H1 (cell line): ENCODE data around the gene FBXO8. TPM values are rescaled to one million over a fixed set of nuclear protein-coding genes. Genes with fewer than 3 reads are reported as not detected.

Source experiments
- CTCF ChIA-PET: fragments of 300-600 bp; sonication (Branson Sonifier 250); formaldehyde crosslinking; loops from one replicate; lab custom pipeline; 2021; ENCODE audit not compliant: partially characterized antibody; lab: Charles Lee
- POLR2A ChIA-PET: fragments of 300-600 bp; sonication (Branson Sonifier 250); formaldehyde crosslinking; loops from one replicate; lab custom pipeline; 2021; ENCODE audit warnings: inconsistent platforms; ENCODE audit not compliant: partially characterized antibody; lab: Charles Lee
- DNase-seq, 2 experiments: peaks; one replicate each; pipeline versions ENCODE4 v3.0.0 to v3.0.0-alpha.2; 2010 to 2022; ENCODE audit warnings: low spot score in 2 of 2, low read depth in 1 of 2, mixed read lengths in 1 of 2
- FAIRE-seq: peaks from 2 replicates; lab custom pipeline; 2011; peaks lifted over from hg19 to GRCh38; lab: Jason Lieb, UNC
- H2AFZ ChIP-seq: 2 replicates; pipeline ENCODE4 v1.8.1; 2012; ENCODE audit warnings: low read length, inconsistent platforms
- H2AK5ac ChIP-seq: 2 replicates; pipeline ENCODE4 v1.6.1; 2013; ENCODE audit warnings: low read depth, low read length
- H2BK120ac ChIP-seq: replicated peaks from 2 replicates; pipeline ENCODE3; 2013; ENCODE audit warnings: low read depth, low read length, inconsistent platforms
- H2BK12ac ChIP-seq: 2 replicates; pipeline ENCODE4 v1.6.1; 2013; ENCODE audit warnings: low read depth, low read length
- H2BK15ac ChIP-seq: 2 replicates; pipeline ENCODE4 v1.6.1; 2013; ENCODE audit warnings: low read length
- H2BK20ac ChIP-seq: 2 replicates; pipeline ENCODE4 v1.6.1; 2013; ENCODE audit warnings: low read length
- H2BK5ac ChIP-seq: 2 replicates; pipeline ENCODE4 v1.6.1; 2013; ENCODE audit warnings: low read depth, low read length
- H3K14ac ChIP-seq: 2 replicates; pipeline ENCODE4 v1.6.1; 2013; ENCODE audit warnings: inconsistent platforms; ENCODE audit not compliant: insufficient read length
- H3K18ac ChIP-seq: 2 replicates; pipeline ENCODE4 v1.6.1; 2013; ENCODE audit warnings: low read length; ENCODE audit errors: extremely low read depth
- H3K23ac ChIP-seq: 2 replicates; pipeline ENCODE4 v1.6.1; 2013; ENCODE audit warnings: inconsistent platforms; ENCODE audit not compliant: insufficient read length
- H3K23me2 ChIP-seq: 2 replicates; pipeline ENCODE4 v1.6.1; 2013; ENCODE audit warnings: low read depth, low read length
- H3K27ac ChIP-seq: 2 replicates; pipeline ENCODE4 v1.6.1; 2011; ENCODE audit warnings: low read depth, low read length, inconsistent platforms
- H3K27me3 ChIP-seq, 4 experiments: replicated peaks in 1 of 4; 1 replicate in 1 of 4; 2 replicates in 3 of 4; pipeline versions ENCODE4 v1.6.1 to v1.8.1; 2011 to 2013; ENCODE audit warnings: low read length in 3 of 4, mild to moderate bottlenecking in 3 of 4, inconsistent platforms in 2 of 4, mixed read lengths in 2 of 4, moderate library complexity in 1 of 4; ENCODE audit not compliant: control insufficient read depth in 3 of 4, insufficient read depth in 3 of 4; ENCODE audit errors: extremely low read depth in 1 of 4
- H3K36me3 ChIP-seq, 4 experiments: 2 replicates each; pipeline versions ENCODE4 v1.6.1 to v1.8.1; 2011 to 2013; ENCODE audit warnings: mild to moderate bottlenecking in 4 of 4, low read length in 3 of 4, moderate library complexity in 2 of 4, control low read depth in 1 of 4, inconsistent platforms in 1 of 4; ENCODE audit not compliant: insufficient read depth in 4 of 4, control insufficient read depth in 2 of 4
- H3K4ac ChIP-seq: replicated peaks from 2 replicates; pipeline ENCODE3; 2013; ENCODE audit warnings: low read length, low read depth, mixed read lengths, inconsistent platforms; ENCODE audit not compliant: insufficient read length
- H3K4me1 ChIP-seq, 4 experiments: replicated peaks in 1 of 4; 1 replicate in 1 of 4; 2 replicates in 3 of 4; pipeline versions ENCODE4 v1.6.1 to v1.8.1; 2011 to 2013; ENCODE audit warnings: low read length in 3 of 4, inconsistent platforms in 2 of 4, mixed read lengths in 1 of 4; ENCODE audit not compliant: insufficient read depth in 4 of 4, control insufficient read depth in 3 of 4
- H3K4me2 ChIP-seq, 2 experiments: 2 replicates each; pipeline versions ENCODE4 v1.6.1 to v1.8.1; 2011 to 2013; ENCODE audit warnings: low read depth in 2 of 2, low read length in 2 of 2, control low read depth in 1 of 2, inconsistent platforms in 1 of 2, mild to moderate bottlenecking in 1 of 2; ENCODE audit not compliant: insufficient read depth in 1 of 2
- H3K4me3 ChIP-seq, 4 experiments: fragments of 200-600, 300-600 bp in 1 of 4; sonication (generic), shearing (Covaris generic), sonication (Bioruptor Twin) in 1 of 4; 2 replicates each; pipeline versions ENCODE4 v1.5.1 to v1.8.1; 2011 to 2016; ENCODE audit warnings: low read length in 4 of 4, low read depth in 3 of 4, control low read depth in 2 of 4, inconsistent platforms in 2 of 4, mild to moderate bottlenecking in 2 of 4, mixed read lengths in 1 of 4, moderate library complexity in 1 of 4; ENCODE audit not compliant: insufficient read depth in 2 of 4; ENCODE audit errors: extremely low read depth in 1 of 4
- H3K56ac ChIP-seq: replicated peaks from 2 replicates; pipeline ENCODE3; 2013; ENCODE audit warnings: low read depth, mild to moderate bottlenecking, mixed read lengths, low read length, inconsistent platforms; ENCODE audit not compliant: insufficient read length
- H3K79me1 ChIP-seq: 2 replicates; pipeline ENCODE4 v1.6.1; 2013; ENCODE audit warnings: low read depth, low read length, control low read depth
- H3K79me2 ChIP-seq, 2 experiments: 2 replicates each; pipeline versions ENCODE4 v1.6.1 to v1.8.1; 2012 to 2013; ENCODE audit warnings: low read length in 2 of 2, mild to moderate bottlenecking in 2 of 2, inconsistent platforms in 1 of 2; ENCODE audit not compliant: insufficient read depth in 2 of 2, control insufficient read depth in 1 of 2
- H3K9ac ChIP-seq, 4 experiments: replicated peaks in 1 of 4; 1 replicate in 1 of 4; 2 replicates in 3 of 4; pipeline versions ENCODE4 v1.6.1 to v1.8.1; 2011 to 2013; ENCODE audit warnings: low read depth in 3 of 4, low read length in 3 of 4, control low read depth in 2 of 4, mild to moderate bottlenecking in 2 of 4, moderate library complexity in 2 of 4, inconsistent platforms in 1 of 4; ENCODE audit errors: extremely low read depth in 1 of 4
- H3K9me3 ChIP-seq, 2 experiments: 2 replicates each; pipeline versions ENCODE4 v1.6.1 to v1.8.1; 2012 to 2013; ENCODE audit warnings: mild to moderate bottlenecking in 2 of 2, moderate library complexity in 2 of 2, control low read depth in 1 of 2, inconsistent platforms in 1 of 2, low read depth in 1 of 2, low read length in 1 of 2, mixed read lengths in 1 of 2; ENCODE audit not compliant: insufficient read depth in 2 of 2
- H4K20me1 ChIP-seq, 2 experiments: replicated peaks in 1 of 2; 2 replicates each; pipeline versions ENCODE3 to v1.8.1; 2011 to 2013; ENCODE audit warnings: inconsistent platforms in 2 of 2, low read length in 2 of 2, mild to moderate bottlenecking in 1 of 2; ENCODE audit not compliant: insufficient read depth in 2 of 2, control insufficient read depth in 1 of 2
- H4K5ac ChIP-seq: 2 replicates; pipeline ENCODE4 v1.6.1; 2013; ENCODE audit warnings: low read length, low read depth, mixed read lengths, inconsistent platforms; ENCODE audit not compliant: insufficient read length
- H4K8ac ChIP-seq: 2 replicates; pipeline ENCODE4 v1.8.0; 2013; ENCODE audit warnings: mild to moderate bottlenecking, moderate library complexity, low read length, inconsistent platforms; ENCODE audit not compliant: insufficient read depth; ENCODE audit errors: extremely low read depth
- H4K91ac ChIP-seq: replicated peaks from 2 replicates; pipeline ENCODE3; 2013; ENCODE audit warnings: low read length, mixed read lengths, inconsistent platforms; ENCODE audit not compliant: insufficient read length
- ASH2L ChIP-seq: fragments of 200-600, 300-600 bp; sonication (generic); IDR thresholded peaks from one replicate; pipeline ENCODE4 v1.7.1; 2017; ENCODE audit warnings: low read length
- CBX8 ChIP-seq: fragments of 300-800, 300-1000 bp; sonication (generic); IDR thresholded peaks from 2 replicates; pipeline ENCODE4 v1.7.1; 2016; ENCODE audit warnings: low read depth, low read length, borderline replicate concordance
- CHD1 ChIP-seq: IDR thresholded peaks from 2 replicates; pipeline ENCODE4 v1.6.1; 2012; ENCODE audit warnings: low read depth, low read length, improper control_type of control experiment
- JUND ChIP-seq: IDR thresholded peaks from 2 replicates; pipeline ENCODE4 v1.6.1; 2011; ENCODE audit warnings: mild to moderate bottlenecking, improper control_type of control experiment, low read length
- RFX5 ChIP-seq: IDR thresholded peaks from 2 replicates; pipeline ENCODE4 v1.6.1; 2011; ENCODE audit warnings: low read depth, low read length, improper control_type of control experiment, borderline replicate concordance
- RXRA ChIP-seq: IDR thresholded peaks from 2 replicates; pipeline ENCODE4 v1.6.1; 2011; ENCODE audit warnings: low read depth, mild to moderate bottlenecking, low read length, moderate library complexity; ENCODE audit not compliant: insufficient read depth
- SIRT6 ChIP-seq: IDR thresholded peaks from one replicate; pipeline ENCODE4 v1.7.1; 2012; ENCODE audit warnings: low read length, inconsistent platforms
- SIX5 ChIP-seq: IDR thresholded peaks from 2 replicates; pipeline ENCODE4 v1.6.1; 2011; ENCODE audit warnings: mild to moderate bottlenecking, low read depth, low read length
- SP1 ChIP-seq: IDR thresholded peaks from 2 replicates; pipeline ENCODE4 v1.6.1; 2011; ENCODE audit warnings: low read depth, low read length
- SUZ12 ChIP-seq: fragments of 200-600 bp; sonication (generic); IDR thresholded peaks from 2 replicates; pipeline ENCODE4 v1.6.1; 2012; ENCODE audit warnings: mild to moderate bottlenecking, inconsistent platforms, low read length, moderate library complexity, mixed read lengths
- TEAD4 ChIP-seq: IDR thresholded peaks from 2 replicates; pipeline ENCODE4 v1.6.1; 2012; ENCODE audit warnings: low read depth, low read length, inconsistent platforms, mixed read lengths
- YY1 ChIP-seq: IDR thresholded peaks from 2 replicates; pipeline ENCODE4 v1.6.1; 2011; ENCODE audit warnings: low read depth, mild to moderate bottlenecking, low read length
- WGBS, 2 experiments: shearing (Covaris generic) in 1 of 2; methylation state at CpG; one replicate each; pipeline versions ENCODE4 v1.1.6 to v1.1.7; 2013 to 2015; ENCODE audit warnings: low lambda C conversion rate in 2 of 2, mixed read lengths in 2 of 2, inconsistent platforms in 1 of 2, low coverage in 1 of 2, missing lambda C conversion rate in 1 of 2; ENCODE audit not compliant: insufficient replicate concordance in 2 of 2, insufficient coverage in 1 of 2, insufficient read length in 1 of 2; ENCODE audit errors: extremely low coverage in 1 of 2, missing lambda C conversion rate in 1 of 2; 5-methylcytosine and 5-hydroxymethylcytosine counted together
- polyA plus RNA-seq, 7 experiments: library from polyadenylated mRNA; depleted of rRNA in 3 of 7; stranded (reverse) in 5 of 7; unstranded in 2 of 7; fragments of >200 nt in 5 of 7; fragments of 200-250 nt in 2 of 7; gene quantifications; 1 replicate in 5 of 7; 2 replicates in 1 of 7; 4 replicates in 1 of 7; pipeline versions ENCODE4 v1.2.1 to v1.2.3, GENCODE V29; 2011 to 2013; ENCODE audit warnings: missing spikeins in 2 of 7, mixed read lengths in 2 of 7
- total RNA-seq: library from RNA; stranded (reverse); fragmentation: NEBNext Ultra II Directional; extraction: Animal tissue kit (Norgen Biotek cat#: 25700); gene quantifications from 2 replicates; pipeline ENCODE4 v1.2.1, GENCODE V29; 2021
- TF ChIP-seq, protein P1 (sequence below): IDR thresholded peaks from 2 replicates; pipeline ENCODE4 v1.6.1; 2012; ENCODE audit warnings: inconsistent platforms

Gene FBXO8
- total and polyA plus RNA-seq, 2 of the 8 experiments (the other 6 are each of a cell fraction or from before 2014, with no cell fraction given) = 5.1 to 7.5 TPM

DNA sequence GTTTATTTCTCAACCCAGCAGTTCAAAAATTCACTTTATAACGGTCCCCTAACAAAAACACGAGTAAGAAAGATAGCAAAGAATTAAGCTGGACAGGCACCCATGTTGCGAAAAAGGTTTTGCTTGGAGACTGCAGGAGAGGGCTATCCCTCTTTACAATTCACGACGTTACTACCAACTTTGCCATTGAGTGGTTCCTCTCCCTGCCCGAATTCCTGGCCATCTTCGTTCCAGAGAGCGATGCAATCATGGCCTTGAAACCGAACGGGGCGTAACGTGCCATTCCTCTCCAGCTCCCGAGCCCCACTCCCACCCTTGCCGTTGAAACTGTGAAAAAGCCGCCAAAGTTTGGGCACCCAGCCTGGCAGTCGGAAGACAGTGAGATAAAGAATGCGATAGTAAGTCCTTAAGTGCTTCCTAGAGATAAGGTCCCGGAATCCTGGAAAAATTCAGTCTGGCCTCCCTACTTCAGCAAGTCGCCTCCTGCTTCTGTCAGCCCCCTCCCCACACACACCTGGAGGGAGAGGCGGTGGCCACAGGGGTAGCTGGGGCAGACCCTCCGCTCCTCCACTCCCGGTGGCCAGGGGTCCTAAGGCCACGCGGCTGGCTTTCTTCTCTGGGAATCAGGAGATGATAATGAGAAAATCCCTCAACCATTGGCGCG is 65.2 kb downstream of the FBXO8 start:
- no peak for FAIRE-seq
- peaks cover 8 to 30% (median 23%) of the 10 kb centered on the region in 4 experiments for H3K4me1 ChIP-seq
- no peak overlapping the region for H2BK12ac ChIP-seq
- no peak overlapping the region for H2AK5ac ChIP-seq
- peaks cover 46 to 69% (median 57%) of the 10 kb centered on the region in 4 experiments for H3K27me3 ChIP-seq
- no peak overlapping the region for H2BK120ac ChIP-seq
- H2BK5ac ChIP-seq = no peak overlapping the region
- H3K23ac ChIP-seq = no peak overlapping the region
- peaks cover 2 to 6% of the 10 kb centered on the region in 2 experiments for H4K20me1 ChIP-seq
- H3K36me3 ChIP-seq = no peaks in the 10 kb centered on the region
- no peak overlapping the region for H3K27ac ChIP-seq
- ChIA-PET CTCF (interaction anchor here (1.1 kb wide), 1 partner anchor 24 kb away, joined by 3 read pairs; no protein-coding TSS in a partner anchor), POLR2A (no interaction called here)
- H4K8ac ChIP-seq = no peak overlapping the region
- peaks cover 5% of the 10 kb centered on the region; the same call in 1 of the 2 replicates for H3K23me2 ChIP-seq
- peak in 1 of 2 experiments; percentile 53 for DNase-seq
- H2BK20ac ChIP-seq = no peak overlapping the region
- H3K4me3 ChIP-seq = peak overlapping the region in 3 of 4 experiments; percentile 33 to 55 (median 40); a peak in 5 of 8 replicates
- no peak overlapping the region for H4K91ac ChIP-seq
- H3K79me2 ChIP-seq = no peaks in the 10 kb centered on the region
- no peak overlapping the region for H3K9ac ChIP-seq
- no peak overlapping the region for H2BK15ac ChIP-seq
- no peak overlapping the region for H3K4ac ChIP-seq
- no peak overlapping the region for H3K14ac ChIP-seq
- H3K18ac ChIP-seq = no peak overlapping the region
- H2AFZ ChIP-seq = no peak overlapping the region
- H3K4me2 ChIP-seq = peak overlapping the region; percentile 68 to 80
- H3K79me1 ChIP-seq = no peaks in the 10 kb centered on the region
- H3K9me3 ChIP-seq = no peaks in the 10 kb centered on the region
- H3K56ac ChIP-seq = no peak overlapping the region
- 6% methylated on average over 26 of the region's 26 CpGs; no CpG with 5 or more reads in 1 of the 2 experiments for WGBS, 2 experiments
- no peak overlapping the region for H4K5ac ChIP-seq
- TF ChIP-seq YY1 (0 out of 2 replicates have a peak, but pooled peaks have one; percentile 7), SUZ12 (peak; percentile 13), SIX5 (no peak), RFX5 (no peak), CHD1 (no peak), JUND (no peak), SIRT6 (no peak), SP1 (no peak), RXRA (no peak), CBX8 (0 out of 2 replicates have a peak, but pooled peaks have one; percentile 78), ASH2L (peak; percentile 20), TEAD4 (peak; percentile 56; the same call in 1 of the 2 replicates)
- TF ChIP-seq, protein P1, sequence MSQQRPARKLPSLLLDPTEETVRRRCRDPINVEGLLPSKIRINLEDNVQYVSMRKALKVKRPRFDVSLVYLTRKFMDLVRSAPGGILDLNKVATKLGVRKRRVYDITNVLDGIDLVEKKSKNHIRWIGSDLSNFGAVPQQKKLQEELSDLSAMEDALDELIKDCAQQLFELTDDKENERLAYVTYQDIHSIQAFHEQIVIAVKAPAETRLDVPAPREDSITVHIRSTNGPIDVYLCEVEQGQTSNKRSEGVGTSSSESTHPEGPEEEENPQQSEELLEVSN = no peak
